ENCODE measurements around the gene MORC4.

DNA sequence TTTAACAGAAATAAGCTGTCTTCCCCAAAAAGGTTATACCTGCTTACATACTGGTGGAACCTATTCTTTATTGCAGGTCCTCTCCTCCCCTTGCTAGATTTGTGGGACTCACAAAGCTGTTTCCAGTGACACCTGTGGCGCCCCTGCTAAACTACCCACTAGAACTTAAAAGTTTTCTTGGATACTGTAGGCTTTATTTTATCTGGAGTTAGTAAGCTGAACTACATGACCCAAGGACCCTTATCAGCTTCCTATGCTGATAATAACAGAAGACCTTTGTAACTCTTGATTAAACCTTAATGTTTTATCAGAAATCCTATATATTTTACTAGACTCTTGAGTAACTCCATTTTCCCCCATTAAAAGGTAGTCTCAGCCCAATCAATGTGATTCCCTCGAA lies 47.5 kb downstream of the MORC4 start:
- TF ChIP-seq, protein P1, sequence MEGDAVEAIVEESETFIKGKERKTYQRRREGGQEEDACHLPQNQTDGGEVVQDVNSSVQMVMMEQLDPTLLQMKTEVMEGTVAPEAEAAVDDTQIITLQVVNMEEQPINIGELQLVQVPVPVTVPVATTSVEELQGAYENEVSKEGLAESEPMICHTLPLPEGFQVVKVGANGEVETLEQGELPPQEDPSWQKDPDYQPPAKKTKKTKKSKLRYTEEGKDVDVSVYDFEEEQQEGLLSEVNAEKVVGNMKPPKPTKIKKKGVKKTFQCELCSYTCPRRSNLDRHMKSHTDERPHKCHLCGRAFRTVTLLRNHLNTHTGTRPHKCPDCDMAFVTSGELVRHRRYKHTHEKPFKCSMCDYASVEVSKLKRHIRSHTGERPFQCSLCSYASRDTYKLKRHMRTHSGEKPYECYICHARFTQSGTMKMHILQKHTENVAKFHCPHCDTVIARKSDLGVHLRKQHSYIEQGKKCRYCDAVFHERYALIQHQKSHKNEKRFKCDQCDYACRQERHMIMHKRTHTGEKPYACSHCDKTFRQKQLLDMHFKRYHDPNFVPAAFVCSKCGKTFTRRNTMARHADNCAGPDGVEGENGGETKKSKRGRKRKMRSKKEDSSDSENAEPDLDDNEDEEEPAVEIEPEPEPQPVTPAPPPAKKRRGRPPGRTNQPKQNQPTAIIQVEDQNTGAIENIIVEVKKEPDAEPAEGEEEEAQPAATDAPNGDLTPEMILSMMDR (IDR thresholded peaks at IDR 0.05) = no peak
- TF ChIP-seq ZFX (IDR thresholded peaks at IDR 0.05; ENCODE audit: borderline replicate concordance) = no peak
